HL-60 (cell line): ENCODE data around the gene GLRA3.

Experiments used
- DNase-seq, 2 experiments: peaks; one replicate each; pipeline ENCODE4 v3.0.0-alpha.2; 2010 to 2020; ENCODE audit warnings: low read depth in 1 of 2, low spot score in 1 of 2
- H3K27ac ChIP-seq: fragments of 250-450 bp; sonication (Bioruptor Pico); replicated peaks from 2 replicates; pipeline ENCODE4 v1.5.1; 2020; ENCODE audit warnings: mild to moderate bottlenecking, moderate library complexity
- H3K27me3 ChIP-seq: fragments of 250-450 bp; sonication (Bioruptor Pico); 2 replicates; pipeline ENCODE4 v1.5.1; 2021; ENCODE audit warnings: mild to moderate bottlenecking, moderate library complexity; ENCODE audit not compliant: insufficient read depth, poor library complexity, severe bottlenecking
- H3K4me3 ChIP-seq: replicated peaks from 2 replicates; pipeline ENCODE4 v1.5.1; 2011; ENCODE audit warnings: mild to moderate bottlenecking, control low read depth, low read length; ENCODE audit not compliant: insufficient read depth
- CTCF ChIP-seq: IDR thresholded peaks from one replicate; pipeline ENCODE4 v1.5.1; 2011; ENCODE audit warnings: low read length, control low read depth, inconsistent platforms; ENCODE audit not compliant: insufficient read depth
- GABPA ChIP-seq: IDR thresholded peaks from 2 replicates; pipeline ENCODE4 v1.6.1; 2012; ENCODE audit warnings: low read depth
- POLR2AphosphoS5 ChIP-seq: IDR thresholded peaks from 2 replicates; pipeline ENCODE4 v1.6.1; 2012; ENCODE audit warnings: low read depth
- REST ChIP-seq: IDR thresholded peaks from 2 replicates; pipeline ENCODE4 v1.6.1; 2012; ENCODE audit warnings: low read depth; ENCODE audit not compliant: insufficient replicate concordance
- SPI1 ChIP-seq: IDR thresholded peaks from 2 replicates; pipeline ENCODE4 v1.6.1; 2012; ENCODE audit warnings: low read depth, mild to moderate bottlenecking, borderline replicate concordance

The GLRA3 gene

GRCh38 chr4:174813292-174813691, 15.8 kb downstream of the GLRA3 start:
- Histone ChIP-seq H3K4me3 (no peak overlapping the region), H3K27ac (no peak overlapping the region), H3K27me3 (no peaks in the 10 kb centered on the region)
- TF ChIP-seq GABPA (no peak), REST (no peak), SPI1 (no peak), CTCF (no peak), POLR2AphosphoS5 (no peak)
- DNase-seq = no peak

- DNase-seq = no peak
- no peak overlapping the region for H3K4me3 ChIP-seq
Observed at GRCh38 chr4:174810834-174811233, 18.2 kb downstream of the GLRA3 start.

GRCh38 chr4:174808836-174809235, 20.2 kb downstream of the GLRA3 start:
- TF ChIP-seq GABPA (no peak), CTCF (no peak), REST (no peak), POLR2AphosphoS5 (no peak), SPI1 (no peak)
- no peak for DNase-seq
- H3K4me3 ChIP-seq = no peak overlapping the region
- no peak overlapping the region for H3K27ac ChIP-seq
- H3K27me3 ChIP-seq = no peaks in the 10 kb centered on the region

More at GRCh38 chr4:174810834-174811233, 18.2 kb downstream of the GLRA3 start:
- TF ChIP-seq CTCF (no peak), POLR2AphosphoS5 (no peak), GABPA (no peak), REST (no peak), SPI1 (no peak)
- Histone ChIP-seq H3K27me3 (no peaks in the 10 kb centered on the region), H3K27ac (no peak overlapping the region)
